ENCODE results near the gene BHLHE40.

BHLHE40 gene

GRCh38 chr3:5006755-5007202 lies 27.5 kb downstream of the BHLHE40 start:
- Histone ChIP-seq H3K27me3 (ENCODE audit: control insufficient read depth in 1 of 2, insufficient read depth in 2 of 2, low read length in 2 of 2) (no peaks in the 10 kb centered on the region), H3K36me3 (ENCODE audit: insufficient read depth, low read length) (no peaks in the 10 kb centered on the region), H3K9me3 (ENCODE audit: low read length) (no peaks in the 10 kb centered on the region), H3K9ac (ENCODE audit: low read length) (no peak overlapping the region), H3K4me1 (ENCODE audit: insufficient read depth, low read length) (no peaks in the 10 kb centered on the region), H3K27ac (ENCODE audit: low read depth, low read length) (no peak overlapping the region), H3K4me3 (ENCODE audit: low read depth in 1 of 2, low read length in 2 of 2) (no peak overlapping the region)

DNA sequence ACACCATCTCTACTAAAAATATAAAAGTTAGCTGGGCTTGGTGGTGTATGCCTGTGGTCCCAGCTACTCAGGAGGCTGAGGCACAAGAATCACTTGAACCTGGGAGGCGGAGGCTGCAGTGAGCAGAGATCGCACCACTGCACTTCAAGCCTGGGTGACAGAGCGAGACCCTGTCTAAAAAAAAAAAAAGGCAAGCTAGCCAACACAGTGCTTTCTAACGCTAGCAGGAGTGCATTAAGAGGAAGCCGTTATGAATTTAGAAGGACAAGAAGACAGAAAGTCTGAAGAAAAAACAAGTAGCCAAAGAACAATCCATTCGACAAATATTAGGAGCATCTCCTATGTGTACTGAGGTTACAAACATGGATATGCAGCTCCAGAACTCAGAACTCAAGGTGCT lies 28.6 kb downstream of the BHLHE40 start:
- no peak overlapping the region for H3K9ac ChIP-seq (ENCODE audit: low read length)
- no peaks in the 10 kb centered on the region for H3K9me3 ChIP-seq (ENCODE audit: low read length)
- no peaks in the 10 kb centered on the region for H3K27me3 ChIP-seq (ENCODE audit: control insufficient read depth in 1 of 2, insufficient read depth in 2 of 2, low read length in 2 of 2)
- H3K4me1 ChIP-seq (ENCODE audit: insufficient read depth, low read length), result no peaks in the 10 kb centered on the region
- H3K27ac ChIP-seq (ENCODE audit: low read depth, low read length), result no peak overlapping the region
- no peak overlapping the region for H3K4me3 ChIP-seq (ENCODE audit: low read depth in 1 of 2, low read length in 2 of 2)
- H3K36me3 ChIP-seq (ENCODE audit: insufficient read depth, low read length), result no peaks in the 10 kb centered on the region

GRCh38 chr3:5009506-5010109 lies 30.4 kb downstream of the BHLHE40 start:
- H3K36me3 ChIP-seq (ENCODE audit: insufficient read depth, low read length), result no peaks in the 10 kb centered on the region
- no peak overlapping the region for H3K9ac ChIP-seq (ENCODE audit: low read length)
- no peaks in the 10 kb centered on the region for H3K27me3 ChIP-seq (ENCODE audit: control insufficient read depth in 1 of 2, insufficient read depth in 2 of 2, low read length in 2 of 2)
- H3K4me1 ChIP-seq (ENCODE audit: insufficient read depth, low read length), result no peaks in the 10 kb centered on the region
- H3K27ac ChIP-seq (ENCODE audit: low read depth, low read length), result no peak overlapping the region
- no peak overlapping the region for H3K4me3 ChIP-seq (ENCODE audit: low read depth in 1 of 2, low read length in 2 of 2)
- no peaks in the 10 kb centered on the region for H3K9me3 ChIP-seq (ENCODE audit: low read length)

- Histone ChIP-seq H3K36me3 (ENCODE audit: insufficient read depth, low read length) (no peaks in the 10 kb centered on the region), H3K27ac (ENCODE audit: low read depth, low read length) (no peak overlapping the region), H3K9ac (ENCODE audit: low read length) (no peak overlapping the region), H3K4me3 (ENCODE audit: low read depth in 1 of 2, low read length in 2 of 2) (no peak overlapping the region), H3K4me1 (ENCODE audit: insufficient read depth, low read length) (no peaks in the 10 kb centered on the region), H3K9me3 (ENCODE audit: low read length) (no peaks in the 10 kb centered on the region), H3K27me3 (ENCODE audit: control insufficient read depth in 1 of 2, insufficient read depth in 2 of 2, low read length in 2 of 2) (no peaks in the 10 kb centered on the region)
Observed at GRCh38 chr3:5010140-5010539, 30.9 kb downstream of the BHLHE40 start.

- H3K4me3 ChIP-seq (ENCODE audit: low read depth in 1 of 2, low read length in 2 of 2), result no peak overlapping the region
- H3K9me3 ChIP-seq (ENCODE audit: low read length), result no peaks in the 10 kb centered on the region
- no peak overlapping the region for H3K27ac ChIP-seq (ENCODE audit: low read depth, low read length)
- no peak overlapping the region for H3K9ac ChIP-seq (ENCODE audit: low read length)
- no peaks in the 10 kb centered on the region for H3K4me1 ChIP-seq (ENCODE audit: insufficient read depth, low read length)
- H3K27me3 ChIP-seq (ENCODE audit: control insufficient read depth in 1 of 2, insufficient read depth in 2 of 2, low read length in 2 of 2), result no peaks in the 10 kb centered on the region
- no peaks in the 10 kb centered on the region for H3K36me3 ChIP-seq (ENCODE audit: insufficient read depth, low read length)
Observed at GRCh38 chr3:5010706-5011554, 31.7 kb downstream of the BHLHE40 start.

DNA sequence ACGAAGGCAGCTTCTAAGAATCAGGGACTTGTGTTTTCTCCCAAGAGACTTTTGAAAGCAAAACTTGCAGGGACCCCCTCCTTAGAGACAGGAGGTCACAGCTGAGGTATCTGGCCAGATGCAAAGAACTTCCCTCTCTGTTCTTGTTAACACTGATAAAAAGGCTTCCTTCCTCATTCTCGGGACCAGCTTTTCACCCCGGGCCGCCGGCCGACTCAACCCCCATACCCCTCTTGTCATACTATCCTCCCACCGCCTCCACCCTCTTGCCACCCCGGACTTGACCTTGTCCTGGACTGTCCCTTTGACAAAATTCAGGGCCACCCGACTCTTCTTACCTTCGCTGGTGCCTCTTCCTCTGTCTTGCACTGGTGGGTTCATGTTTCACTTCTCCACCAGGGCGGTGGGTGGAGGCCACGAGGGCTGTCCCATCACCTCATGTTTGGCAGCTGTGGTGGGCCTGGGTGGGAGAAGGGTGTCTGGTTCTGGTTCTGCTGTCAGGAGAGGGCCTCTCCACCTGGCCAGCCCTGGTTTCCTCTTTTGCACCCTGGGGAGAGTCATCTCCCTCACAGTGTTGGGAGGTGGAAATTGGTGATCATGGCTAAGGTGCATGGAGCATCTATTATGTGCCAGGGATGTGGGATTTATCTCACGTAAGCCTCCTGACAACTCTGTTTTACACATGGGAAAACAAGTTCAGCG lies 32.5 kb downstream of the BHLHE40 start:
- no peak overlapping the region for H3K4me3 ChIP-seq (ENCODE audit: low read depth in 1 of 2, low read length in 2 of 2)
- H3K9ac ChIP-seq (ENCODE audit: low read length), result no peak overlapping the region
- no peaks in the 10 kb centered on the region for H3K4me1 ChIP-seq (ENCODE audit: insufficient read depth, low read length)
- H3K27me3 ChIP-seq (ENCODE audit: control insufficient read depth in 1 of 2, insufficient read depth in 2 of 2, low read length in 2 of 2), result no peaks in the 10 kb centered on the region
- no peaks in the 10 kb centered on the region for H3K9me3 ChIP-seq (ENCODE audit: low read length)
- no peak overlapping the region for H3K27ac ChIP-seq (ENCODE audit: low read depth, low read length)
- no peaks in the 10 kb centered on the region for H3K36me3 ChIP-seq (ENCODE audit: insufficient read depth, low read length)

DNA sequence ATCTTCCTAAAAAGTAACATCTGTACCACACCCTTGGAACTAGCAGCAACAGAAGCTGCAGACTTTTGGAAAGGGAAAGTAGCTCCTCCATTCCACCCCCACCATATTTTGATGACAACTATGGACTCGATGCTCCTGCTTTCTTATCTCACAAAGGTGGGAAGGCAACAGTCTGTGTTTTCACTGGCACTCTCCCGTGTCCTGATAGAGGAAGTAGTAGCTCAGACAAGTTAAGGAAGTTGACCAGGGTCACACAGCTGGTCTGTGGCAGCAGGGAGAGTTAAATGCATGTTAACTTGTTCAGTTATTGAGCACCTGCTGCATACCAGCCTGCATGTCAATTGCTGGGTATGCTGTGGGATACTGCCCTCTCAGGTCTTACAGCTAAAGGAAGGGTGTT lies 33.1 kb downstream of the BHLHE40 start:
- Histone ChIP-seq H3K4me3 (ENCODE audit: low read depth in 1 of 2, low read length in 2 of 2) (no peak overlapping the region), H3K9me3 (ENCODE audit: low read length) (no peaks in the 10 kb centered on the region), H3K36me3 (ENCODE audit: insufficient read depth, low read length) (no peaks in the 10 kb centered on the region), H3K27ac (ENCODE audit: low read depth, low read length) (no peak overlapping the region), H3K4me1 (ENCODE audit: insufficient read depth, low read length) (no peaks in the 10 kb centered on the region), H3K9ac (ENCODE audit: low read length) (no peak overlapping the region), H3K27me3 (ENCODE audit: control insufficient read depth in 1 of 2, insufficient read depth in 2 of 2, low read length in 2 of 2) (no peaks in the 10 kb centered on the region)

GRCh38 chr3:5013021-5013906 lies 34.0 kb downstream of the BHLHE40 start:
- Histone ChIP-seq H3K9me3 (ENCODE audit: low read length) (no peaks in the 10 kb centered on the region), H3K4me1 (ENCODE audit: insufficient read depth, low read length) (peaks cover 5% of the 10 kb centered on the region), H3K27me3 (ENCODE audit: control insufficient read depth in 1 of 2, insufficient read depth in 2 of 2, low read length in 2 of 2) (no peaks in the 10 kb centered on the region), H3K4me3 (ENCODE audit: low read depth in 1 of 2, low read length in 2 of 2) (no peak overlapping the region), H3K36me3 (ENCODE audit: insufficient read depth, low read length) (no peaks in the 10 kb centered on the region), H3K27ac (ENCODE audit: low read depth, low read length) (no peak overlapping the region), H3K9ac (ENCODE audit: low read length) (no peak overlapping the region)

GRCh38 chr3:5014391-5014790 lies 35.2 kb downstream of the BHLHE40 start:
- Histone ChIP-seq H3K4me3 (ENCODE audit: low read depth in 1 of 2, low read length in 2 of 2) (no peak overlapping the region), H3K9ac (ENCODE audit: low read length) (no peak overlapping the region), H3K27me3 (ENCODE audit: control insufficient read depth in 1 of 2, insufficient read depth in 2 of 2, low read length in 2 of 2) (no peaks in the 10 kb centered on the region), H3K27ac (ENCODE audit: low read depth, low read length) (no peak overlapping the region), H3K4me1 (ENCODE audit: insufficient read depth, low read length) (peaks cover 9% of the 10 kb centered on the region), H3K9me3 (ENCODE audit: low read length) (no peaks in the 10 kb centered on the region), H3K36me3 (ENCODE audit: insufficient read depth, low read length) (no peaks in the 10 kb centered on the region)

DNA sequence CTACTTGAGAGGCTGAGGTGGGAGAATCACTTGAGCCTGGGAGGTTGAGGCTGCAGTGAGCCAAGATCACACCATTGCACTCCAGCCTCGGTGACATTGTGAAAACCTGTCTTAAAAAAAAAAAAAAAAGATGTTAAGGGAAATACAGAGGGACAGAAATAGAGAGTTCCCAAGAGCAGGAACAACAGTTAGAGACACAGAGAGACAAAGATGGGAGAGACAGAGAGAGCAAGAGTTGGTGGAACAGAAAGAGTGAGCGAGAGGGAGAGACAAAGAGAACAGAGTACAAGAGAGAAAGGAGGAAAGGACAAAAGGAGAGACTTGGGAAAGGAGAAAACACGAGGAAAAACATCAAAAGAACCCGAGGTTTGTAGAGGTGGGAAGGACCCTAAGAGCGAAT lies 35.8 kb downstream of the BHLHE40 start:
- Histone ChIP-seq H3K9ac (ENCODE audit: low read length) (no peak overlapping the region), H3K27ac (ENCODE audit: low read depth, low read length) (no peak overlapping the region), H3K9me3 (ENCODE audit: low read length) (no peaks in the 10 kb centered on the region), H3K36me3 (ENCODE audit: insufficient read depth, low read length) (no peaks in the 10 kb centered on the region), H3K4me1 (ENCODE audit: insufficient read depth, low read length) (peaks cover 9% of the 10 kb centered on the region), H3K4me3 (ENCODE audit: low read depth in 1 of 2, low read length in 2 of 2) (no peak overlapping the region), H3K27me3 (ENCODE audit: control insufficient read depth in 1 of 2, insufficient read depth in 2 of 2, low read length in 2 of 2) (no peaks in the 10 kb centered on the region)
